K562 (cell line): ENCODE data around the gene WASF2. TPM values are rescaled to one million over a fixed set of nuclear protein-coding genes. Genes with fewer than 3 reads are reported as not detected.

Experiments used
- EGR1 ChIP-seq: fragments of 450-650 bp; conservative IDR thresholded peaks from 2 replicates; pipeline ENCODE4 v1.6.1; 2017; ENCODE audit warnings: mild to moderate bottlenecking
- FOS ChIP-seq: IDR thresholded peaks from 3 replicates; pipeline ENCODE4 v1.6.1; 2011; ENCODE audit not compliant: insufficient read length; ENCODE audit errors: extremely low read depth
- HNRNPLL ChIP-seq: fragments of 200-400 bp; formaldehyde crosslinking; IDR thresholded peaks from 2 replicates; pipeline ENCODE4 v1.6.1; 2017; ENCODE audit warnings: low read length, low read depth, mild to moderate bottlenecking; ENCODE audit not compliant: poor library complexity, severe bottlenecking
- MAX ChIP-seq: sonication (generic); formaldehyde crosslinking; IDR thresholded peaks from 2 replicates; pipeline ENCODE4 v1.9.0; 2022; ENCODE audit warnings: mild to moderate bottlenecking, missing genetic modification reagents
- NCOR1 ChIP-seq: fragments of 450-650 bp; IDR thresholded peaks from 2 replicates; pipeline ENCODE4 v1.6.1; 2016; ENCODE audit warnings: mild to moderate bottlenecking, moderate library complexity
- NFRKB ChIP-seq: fragments of 450-650 bp; IDR thresholded peaks from 2 replicates; pipeline ENCODE4 v1.6.1; 2016; ENCODE audit warnings: low read depth
- POLR2A ChIP-seq: fragments of 450-650 bp; conservative IDR thresholded peaks from 2 replicates; pipeline ENCODE4 v1.6.1; 2016
- RBM14 ChIP-seq: fragments of 200-400 bp; formaldehyde crosslinking; IDR thresholded peaks from 2 replicates; pipeline ENCODE4 v1.6.1; 2018; ENCODE audit warnings: low read depth, mild to moderate bottlenecking, low read length, moderate library complexity, borderline replicate concordance; ENCODE audit not compliant: insufficient read depth
- RERE ChIP-seq: sonication (generic); formaldehyde crosslinking; IDR thresholded peaks from 2 replicates; pipeline ENCODE4 v1.8.0; 2023; ENCODE audit warnings: missing genetic modification reagents, mild to moderate bottlenecking, borderline replicate concordance
- RFX1 ChIP-seq: fragments of 450-650 bp; IDR thresholded peaks from 2 replicates; pipeline ENCODE4 v1.6.1; 2016; ENCODE audit warnings: mild to moderate bottlenecking, moderate library complexity
- RFX7 ChIP-seq: fragments of 250-450 bp; sonication (Bioruptor Pico); IDR thresholded peaks from 2 replicates; pipeline ENCODE4 v1.5.1; 2021; ENCODE audit warnings: mild to moderate bottlenecking
- SMARCB1 ChIP-seq: IDR thresholded peaks from 2 replicates; pipeline ENCODE4 v1.6.1; 2011; ENCODE audit warnings: improper control_type of control experiment, low read depth; ENCODE audit not compliant: insufficient read length
- SMARCC2 ChIP-seq: fragments of 450-650 bp; IDR thresholded peaks from 2 replicates; pipeline ENCODE4 v1.6.1; 2017; ENCODE audit warnings: antibody characterized with exemption, moderate library complexity, mild to moderate bottlenecking, low read depth
- SPI1 ChIP-seq: IDR thresholded peaks from 2 replicates; pipeline ENCODE4 v1.6.1; 2011; ENCODE audit warnings: low read depth, low read length, control low read depth, borderline replicate concordance
- STAT5B ChIP-seq: fragments of 250-450 bp; sonication (Bioruptor Pico); IDR thresholded peaks from 2 replicates; pipeline ENCODE4 v1.8.0; 2021; ENCODE audit warnings: mild to moderate bottlenecking, inconsistent platforms
- TFAP4 ChIP-seq: sonication (generic); formaldehyde crosslinking; IDR thresholded peaks from 2 replicates; pipeline ENCODE4 v1.8.0; 2022; ENCODE audit warnings: missing genetic modification reagents, mild to moderate bottlenecking, moderate library complexity, borderline replicate concordance
- TRIM25 ChIP-seq: fragments of 450-650 bp; IDR thresholded peaks from 2 replicates; pipeline ENCODE4 v1.7.0; 2016; ENCODE audit warnings: borderline replicate concordance
- ZNF217 ChIP-seq: sonication (generic); formaldehyde crosslinking; IDR thresholded peaks from 2 replicates; pipeline ENCODE4 v1.8.0; 2022; ENCODE audit warnings: mild to moderate bottlenecking, missing genetic modification reagents
- ZNF224 ChIP-seq: sonication (generic); formaldehyde crosslinking; IDR thresholded peaks from 2 replicates; pipeline ENCODE4 v1.8.0; 2022; ENCODE audit warnings: mild to moderate bottlenecking, missing genetic modification reagents
- ZNF23 ChIP-seq: fragments of 250-450 bp; sonication (Bioruptor Pico); IDR thresholded peaks from 2 replicates; pipeline ENCODE4 v1.4.0; 2020; ENCODE audit warnings: mild to moderate bottlenecking
- ZNF354B ChIP-seq: fragments of 250-450 bp; sonication (Bioruptor Pico); IDR thresholded peaks from 2 replicates; pipeline ENCODE4 v1.4.0; 2020
- ZNF785 ChIP-seq: fragments of 250-450 bp; sonication (Bioruptor Pico); IDR thresholded peaks from 2 replicates; pipeline ENCODE4 v1.4.0; 2020; ENCODE audit warnings: mild to moderate bottlenecking
- polyA plus RNA-seq, 8 experiments: library from polyadenylated mRNA; depleted of rRNA in 4 of 8; stranded (reverse) in 5 of 8; unstranded in 3 of 8; fragments of >200 nt; fragmentation: Nextera tagmentation in 2 of 8; fragmentation: Illumina TruSeq in 1 of 8; extraction: Ambion mirVana in 2 of 8; extraction: Trizol in 1 of 8; gene quantifications; 2 replicates each; pipeline versions ENCODE4 v1.2.1 to v1.2.3, GENCODE V29; 2011 to 2014; ENCODE audit warnings: inconsistent platforms in 1 of 8, missing spikeins in 1 of 8
- total RNA-seq, 7 experiments: library from RNA; depleted of rRNA in 6 of 7; stranded (reverse); fragments of >200 nt in 6 of 7; fragmentation: Illumina TruSeq in 2 of 7; extraction: Trizol in 2 of 7; gene quantifications; 2 replicates each; pipeline versions ENCODE4 v1.2.1 to v1.2.3, GENCODE V29; 2011 to 2021; ENCODE audit warnings: low replicate concordance in 1 of 7

Gene WASF2
- total and polyA plus RNA-seq, 9 of the 15 experiments (the other 6 are each of a cell fraction or from before 2014, with no cell fraction given) = 8.2 to 163 (median 31.2) TPM

GRCh38 chr1:27428316-27429028, 61.5 kb downstream of the WASF2 start (continued):
- TF ChIP-seq RERE (CRISPR knock-in tag) (no peak), SMARCC2 (peak; percentile 70), TRIM25 (peak; percentile 46; the same call in 1 of the 2 replicates), SPI1 (peak; percentile 47; the same call in 1 of the 2 replicates), NFRKB (0 out of 2 replicates have a peak, but pooled peaks have one; percentile 41), ZNF217 (CRISPR knock-in tag) (no peak), ZNF224 (CRISPR knock-in tag) (no peak), FOS (no peak), POLR2A (no peak), EGR1 (peak; percentile 65), HNRNPLL (no peak), RFX1 (no peak), ZNF785 (CRISPR knock-in tag) (no peak), MAX (CRISPR knock-in tag) (peak; percentile 46; the same call in 1 of the 2 replicates), RFX7 (CRISPR knock-in tag) (no peak), STAT5B (CRISPR knock-in tag) (no peak), TFAP4 (CRISPR knock-in tag) (peak; percentile 69), NCOR1 (peak; percentile 82), RBM14 (no peak), SMARCB1 (no peak), ZNF23 (no peak), ZNF354B (CRISPR knock-in tag) (no peak)
